Stimulated activated naive CD8-positive, alpha-beta T cell treated with anti-CD3 and anti-CD28 coated beads, Interleukin-15, Interleukin-2, amounts not matched to agents 100 ng/mL and 50 ng/mL, for 24 hours (primary cell): ENCODE measurements around the gene FHIT.
"Not testable (repeated sequence)": the region's sequence is repeated elsewhere in the genome, so short reads cannot be mapped to it uniquely, and the experiment has no call there.

ENCODE experiments used
- H3K27ac Mint-ChIP-seq: one replicate; pipeline ENCODE4 v1.8.0; 2021; ENCODE audit warnings: mild to moderate bottlenecking, mixed read lengths
- H3K27me3 Mint-ChIP-seq: one replicate; pipeline ENCODE4 v1.8.0; 2021; ENCODE audit warnings: mixed read lengths
- H3K36me3 Mint-ChIP-seq: one replicate; pipeline ENCODE4 v1.8.0; 2021; ENCODE audit warnings: low read depth, mixed read lengths
- H3K4me1 Mint-ChIP-seq: one replicate; pipeline ENCODE4 v1.8.0; 2021; ENCODE audit warnings: low read depth, mixed read lengths
- H3K4me3 Mint-ChIP-seq: one replicate; pipeline ENCODE4 v1.8.0; 2021; ENCODE audit warnings: mild to moderate bottlenecking, mixed read lengths
- H3K9me3 Mint-ChIP-seq: one replicate; pipeline ENCODE4 v1.8.0; 2021; ENCODE audit warnings: mixed read lengths

Gene FHIT

GRCh38 chr3:60913474-60913873 lies 337.8 kb downstream of the FHIT start:
- H3K27ac Mint-ChIP-seq = no peak overlapping the region
- no peak overlapping the region for H3K4me3 Mint-ChIP-seq
- H3K4me1 Mint-ChIP-seq = no peaks in the 10 kb centered on the region
- peaks cover 5% of the 10 kb centered on the region for H3K9me3 Mint-ChIP-seq
- H3K27me3 Mint-ChIP-seq = no peaks in the 10 kb centered on the region
- H3K36me3 Mint-ChIP-seq = no peaks in the 10 kb centered on the region

- Mint-ChIP-seq H3K4me1 (no peaks in the 10 kb centered on the region), H3K9me3 (peaks cover 5% of the 10 kb centered on the region), H3K27me3 (no peaks in the 10 kb centered on the region), H3K36me3 (no peaks in the 10 kb centered on the region), H3K4me3 (no peak overlapping the region), H3K27ac (no peak overlapping the region)
Measured at GRCh38 chr3:60912876-60913275, 338.4 kb downstream of the FHIT start.

- Mint-ChIP-seq H3K4me3 (no peak overlapping the region), H3K9me3 (peaks cover 5% of the 10 kb centered on the region), H3K36me3 (no peaks in the 10 kb centered on the region), H3K27me3 (no peaks in the 10 kb centered on the region), H3K27ac (no peak overlapping the region), H3K4me1 (no peaks in the 10 kb centered on the region)
Measured at GRCh38 chr3:60912142-60912541, 339.1 kb downstream of the FHIT start.

GRCh38 chr3:60909526-60909925 lies 341.7 kb downstream of the FHIT start:
- no peak overlapping the region for H3K4me3 Mint-ChIP-seq
- no peak overlapping the region for H3K27ac Mint-ChIP-seq
- no peaks in the 10 kb centered on the region for H3K27me3 Mint-ChIP-seq
- no peaks in the 10 kb centered on the region for H3K4me1 Mint-ChIP-seq
- H3K9me3 Mint-ChIP-seq = peaks cover 5% of the 10 kb centered on the region
- no peaks in the 10 kb centered on the region for H3K36me3 Mint-ChIP-seq

GRCh38 chr3:60906283-60906682 lies 345.0 kb downstream of the FHIT start:
- Mint-ChIP-seq H3K4me1 (no peaks in the 10 kb centered on the region), H3K4me3 (no peak overlapping the region), H3K27me3 (no peaks in the 10 kb centered on the region), H3K36me3 (no peaks in the 10 kb centered on the region), H3K27ac (no peak overlapping the region), H3K9me3 (peaks cover 2% of the 10 kb centered on the region)

- H3K27me3 Mint-ChIP-seq = no peaks in the 10 kb centered on the region
- no peak overlapping the region for H3K4me3 Mint-ChIP-seq
- no peak overlapping the region for H3K27ac Mint-ChIP-seq
- no peaks in the 10 kb centered on the region for H3K9me3 Mint-ChIP-seq
- no peaks in the 10 kb centered on the region for H3K4me1 Mint-ChIP-seq
- H3K36me3 Mint-ChIP-seq = no peaks in the 10 kb centered on the region
Measured at GRCh38 chr3:60898321-60898720, 352.9 kb downstream of the FHIT start.

- H3K9me3 Mint-ChIP-seq = peaks cover 2% of the 10 kb centered on the region
- H3K27ac Mint-ChIP-seq = no peak overlapping the region
- no peak overlapping the region for H3K4me3 Mint-ChIP-seq
- no peaks in the 10 kb centered on the region for H3K27me3 Mint-ChIP-seq
- no peaks in the 10 kb centered on the region for H3K36me3 Mint-ChIP-seq
- H3K4me1 Mint-ChIP-seq = no peaks in the 10 kb centered on the region
Measured at GRCh38 chr3:60893946-60894345, 357.3 kb downstream of the FHIT start.

- no peak overlapping the region for H3K4me3 Mint-ChIP-seq
- H3K27me3 Mint-ChIP-seq = no peaks in the 10 kb centered on the region
- peaks cover 4% of the 10 kb centered on the region for H3K9me3 Mint-ChIP-seq
- no peaks in the 10 kb centered on the region for H3K36me3 Mint-ChIP-seq
- no peak overlapping the region for H3K27ac Mint-ChIP-seq
- H3K4me1 Mint-ChIP-seq = no peaks in the 10 kb centered on the region
Measured at GRCh38 chr3:60890226-60890625, 361.0 kb downstream of the FHIT start.

- H3K27ac Mint-ChIP-seq, H3K36me3 Mint-ChIP-seq, H3K9me3 Mint-ChIP-seq, H3K27me3 Mint-ChIP-seq, H3K4me1 Mint-ChIP-seq, H3K4me3 Mint-ChIP-seq: not testable (repeated sequence)
Measured at GRCh38 chr3:60888952-60889351, 362.3 kb downstream of the FHIT start.

- Mint-ChIP-seq H3K4me3 (no peak overlapping the region), H3K27me3 (no peaks in the 10 kb centered on the region), H3K4me1 (no peaks in the 10 kb centered on the region), H3K36me3 (no peaks in the 10 kb centered on the region), H3K9me3 (peaks cover 15% of the 10 kb centered on the region), H3K27ac (no peak overlapping the region)
Measured at GRCh38 chr3:60887574-60887973, 363.7 kb downstream of the FHIT start.

GRCh38 chr3:60886518-60886917 lies 364.7 kb downstream of the FHIT start:
- no peak overlapping the region for H3K27ac Mint-ChIP-seq
- H3K27me3 Mint-ChIP-seq = no peaks in the 10 kb centered on the region
- no peaks in the 10 kb centered on the region for H3K4me1 Mint-ChIP-seq
- H3K9me3 Mint-ChIP-seq = peaks cover 25% of the 10 kb centered on the region
- no peak overlapping the region for H3K4me3 Mint-ChIP-seq
- H3K36me3 Mint-ChIP-seq = peaks cover 9% of the 10 kb centered on the region

GRCh38 chr3:60884005-60884404 lies 367.2 kb downstream of the FHIT start:
- Mint-ChIP-seq H3K27ac (no peak overlapping the region), H3K4me1 (no peaks in the 10 kb centered on the region), H3K27me3 (no peaks in the 10 kb centered on the region), H3K36me3 (peaks cover 22% of the 10 kb centered on the region), H3K9me3 (peaks cover 45% of the 10 kb centered on the region), H3K4me3 (no peak overlapping the region)

- Mint-ChIP-seq H3K27ac (no peak overlapping the region), H3K27me3 (no peaks in the 10 kb centered on the region), H3K4me1 (no peaks in the 10 kb centered on the region), H3K36me3 (peaks cover 21% of the 10 kb centered on the region), H3K9me3 (peaks cover 29% of the 10 kb centered on the region), H3K4me3 (no peak overlapping the region)
Measured at GRCh38 chr3:60877188-60877587, 374.1 kb downstream of the FHIT start.

GRCh38 chr3:60870396-60870795 lies 380.9 kb downstream of the FHIT start:
- Mint-ChIP-seq H3K9me3 (peaks cover 12% of the 10 kb centered on the region), H3K4me3 (no peak overlapping the region), H3K36me3 (no peaks in the 10 kb centered on the region), H3K4me1 (no peaks in the 10 kb centered on the region), H3K27me3 (no peaks in the 10 kb centered on the region), H3K27ac (no peak overlapping the region)

- no peak overlapping the region for H3K27ac Mint-ChIP-seq
- peaks cover 16% of the 10 kb centered on the region for H3K9me3 Mint-ChIP-seq
- no peaks in the 10 kb centered on the region for H3K27me3 Mint-ChIP-seq
- no peak overlapping the region for H3K4me3 Mint-ChIP-seq
- H3K4me1 Mint-ChIP-seq = no peaks in the 10 kb centered on the region
- H3K36me3 Mint-ChIP-seq = no peaks in the 10 kb centered on the region
Measured at GRCh38 chr3:60867200-60867599, 384.1 kb downstream of the FHIT start.

GRCh38 chr3:60856257-60857046 lies 394.8 kb downstream of the FHIT start:
- Mint-ChIP-seq H3K27me3 (no peaks in the 10 kb centered on the region), H3K27ac (no peak overlapping the region), H3K4me3 (no peak overlapping the region), H3K36me3 (no peaks in the 10 kb centered on the region), H3K9me3 (peaks cover 4% of the 10 kb centered on the region), H3K4me1 (no peaks in the 10 kb centered on the region)
